Uterus (tissue), 2 donors: Measurements from ENCODE around the gene OPRL1.

ENCODE experiments used
- CTCF ChIP-seq, 4 experiments: fragments of 200-600 bp in 2 of 4; fragments of 450-650 bp in 2 of 4; sonication (generic) in 2 of 4; IDR thresholded peaks; one replicate each; pipeline ENCODE4 v1.5.1; 2016 to 2019; ENCODE audit warnings: antibody characterized with exemption in 4 of 4, mild to moderate bottlenecking in 2 of 4, moderate library complexity in 1 of 4
- POLR2A ChIP-seq, 2 donors: fragments of 450-650 bp; IDR thresholded peaks; one replicate each; pipeline ENCODE4 v1.6.1; 2016; ENCODE audit warnings: antibody characterized with exemption in 2 of 2, mild to moderate bottlenecking in 1 of 2, moderate library complexity in 1 of 2

- TF ChIP-seq POLR2A (IDR thresholded peaks at IDR 0.05), result no peak
- TF ChIP-seq CTCF (IDR thresholded peaks at IDR 0.05), result no peak
These were observed 38.2 kb upstream of the OPRL1 start for GRCh38 chr20:64041781-64042053.
